HEK293T (cell line): Measurements from ENCODE around the gene SLC22A5.

ENCODE experiments used
- CTCF ChIA-PET: fragments of 350-600 bp; formaldehyde crosslinking; extraction: SDS; loops from one replicate; lab custom pipeline; 2021; ENCODE audit warnings: antibody characterized with exemption, inconsistent platforms; lab: Yijun Ruan, JAX
- POLR2A ChIA-PET: fragments of 350-600 bp; formaldehyde crosslinking; extraction: SDS; loops from one replicate; lab custom pipeline; 2020; ENCODE audit warnings: antibody characterized with exemption, inconsistent platforms; lab: Yijun Ruan, JAX
- DNase-seq: peaks from one replicate; pipeline ENCODE4 v3.0.0; 2012; ENCODE audit warnings: mixed read lengths; ENCODE audit errors: extremely low spot score
- ARNT ChIP-seq: fragments of 450-650 bp; IDR thresholded peaks from 2 replicates; pipeline ENCODE4 v1.6.1; 2017; ENCODE audit warnings: mild to moderate bottlenecking
- BHLHE40 ChIP-seq: fragments of 450-650 bp; IDR thresholded peaks from 2 replicates; pipeline ENCODE4 v1.6.1; 2016; ENCODE audit warnings: mild to moderate bottlenecking, moderate library complexity, borderline replicate concordance
- CTBP1 ChIP-seq: fragments of 450-650 bp; IDR thresholded peaks from 2 replicates; pipeline ENCODE4 v1.6.1; 2016; ENCODE audit warnings: borderline replicate concordance
- ELF4 ChIP-seq: fragments of 450-650 bp; IDR thresholded peaks from 2 replicates; pipeline ENCODE4 v1.6.1; 2017; ENCODE audit warnings: antibody characterized with exemption
- FOXA1 ChIP-seq: fragments of 450-650 bp; IDR thresholded peaks from 2 replicates; pipeline ENCODE4 v1.6.1; 2016; ENCODE audit warnings: mild to moderate bottlenecking
- FOXK2 ChIP-seq: fragments of 450-650 bp; IDR thresholded peaks from 2 replicates; pipeline ENCODE4 v1.6.1; 2016; ENCODE audit warnings: mild to moderate bottlenecking
- FOXM1 ChIP-seq: fragments of 450-650 bp; IDR thresholded peaks from 2 replicates; pipeline ENCODE4 v1.6.1; 2017; ENCODE audit warnings: mild to moderate bottlenecking, borderline replicate concordance
- HDGF ChIP-seq: fragments of 450-650 bp; IDR thresholded peaks from 2 replicates; pipeline ENCODE4 v1.6.1; 2017; ENCODE audit warnings: antibody characterized with exemption, borderline replicate concordance
- L3MBTL2 ChIP-seq: fragments of 450-650 bp; conservative IDR thresholded peaks from 2 replicates; pipeline ENCODE4 v1.6.1; 2016; ENCODE audit warnings: mild to moderate bottlenecking
- LEF1 ChIP-seq: fragments of 450-650 bp; IDR thresholded peaks from 2 replicates; pipeline ENCODE4 v1.6.1; 2017; ENCODE audit warnings: mild to moderate bottlenecking, borderline replicate concordance
- NFRKB ChIP-seq: fragments of 450-650 bp; IDR thresholded peaks from 2 replicates; pipeline ENCODE4 v1.6.1; 2016; ENCODE audit warnings: mild to moderate bottlenecking, moderate library complexity
- PKNOX1 ChIP-seq: fragments of 450-650 bp; IDR thresholded peaks from 2 replicates; pipeline ENCODE4 v1.6.1; 2016
- SP1 ChIP-seq: fragments of 450-650 bp; IDR thresholded peaks from 2 replicates; pipeline ENCODE4 v1.6.1; 2017
- SUZ12 ChIP-seq: fragments of 450-650 bp; IDR thresholded peaks from 2 replicates; pipeline ENCODE4 v1.6.1; 2016; ENCODE audit warnings: mild to moderate bottlenecking
- TARDBP ChIP-seq: fragments of 450-650 bp; IDR thresholded peaks from 2 replicates; pipeline ENCODE4 v1.6.1; 2016
- ZNF384 ChIP-seq: fragments of 450-650 bp; IDR thresholded peaks from 2 replicates; pipeline ENCODE4 v1.6.1; 2016

Gene SLC22A5

GRCh38 chr5:132419502-132420468, 50.3 kb downstream of the SLC22A5 start:
- DNase-seq, result peak; percentile 88
- TF ChIP-seq CTBP1, result no peak
- TF ChIP-seq NFRKB, result no peak
- TF ChIP-seq ZNF384, result no peak
- TF ChIP-seq LEF1, result no peak
- TF ChIP-seq PKNOX1, result no peak
- TF ChIP-seq SUZ12, result no peak
- no peak for TF ChIP-seq TARDBP
- no peak for TF ChIP-seq ELF4
- TF ChIP-seq L3MBTL2, result no peak
- TF ChIP-seq FOXK2, result no peak
- ChIA-PET POLR2A (interaction anchor here (0.7 to 1.1 kb wide), 3 partner anchors 9 to 76 kb away, joined by 3 to 5 read pairs (median 3); partner anchors contain the start of gene IRF1), CTCF (interaction anchor here (0.8 to 1.4 kb wide), 5 partner anchors 9 to 81 kb away, joined by 3 to 6 read pairs (median 4); partner anchors contain the start of gene IRF1)

- ChIA-PET POLR2A (interaction anchor here (0.7 to 1.1 kb wide), 3 partner anchors 10 to 75 kb away, joined by 3 to 5 read pairs (median 3); partner anchors contain the start of gene IRF1), CTCF (interaction anchor here (0.8 to 1.4 kb wide), 5 partner anchors 10 to 80 kb away, joined by 3 to 6 read pairs (median 4); partner anchors contain the start of gene IRF1)
- DNase-seq, result no peak
- TF ChIP-seq PKNOX1, result no peak
- no peak for TF ChIP-seq TARDBP
- TF ChIP-seq ELF4, result no peak
- no peak for TF ChIP-seq FOXA1
- no peak for TF ChIP-seq FOXM1
- no peak for TF ChIP-seq BHLHE40
- TF ChIP-seq SP1, result no peak
- no peak for TF ChIP-seq FOXK2
- TF ChIP-seq L3MBTL2, result no peak
- TF ChIP-seq NFRKB, result no peak
- no peak for TF ChIP-seq SUZ12
Measured at GRCh38 chr5:132420706-132421272, 51.3 kb downstream of the SLC22A5 start.

GRCh38 chr5:132421462-132421861, 52.0 kb downstream of the SLC22A5 start:
- DNase-seq, result no peak
- ChIA-PET POLR2A (no interaction called here), CTCF (no interaction called here)
- TF ChIP-seq TARDBP (no peak), ARNT (no peak)

- POLR2A ChIA-PET, result interaction anchor here (1.1 kb wide), 2 partner anchors 28 to 68 kb away, joined by 3 read pairs; partner anchors contain the start of gene IRF1
- CTCF ChIA-PET, result interaction anchor here (1.0 to 1.2 kb wide), 3 partner anchors 44 to 185 kb away, joined by 3 to 4 read pairs (median 3); no protein-coding TSS in a partner anchor
- TF ChIP-seq LEF1 (no peak), ZNF384 (no peak), HDGF (no peak), FOXA1 (no peak), ARNT (no peak), SUZ12 (no peak), SP1 (no peak), ELF4 (no peak), PKNOX1 (no peak), FOXK2 (no peak), CTBP1 (no peak), L3MBTL2 (no peak), BHLHE40 (no peak), TARDBP (no peak), FOXM1 (no peak)
- no peak for DNase-seq
Measured at GRCh38 chr5:132422720-132423437, 53.4 kb downstream of the SLC22A5 start.

- CTCF ChIA-PET, result interaction anchor here (1.0 to 1.2 kb wide), 3 partner anchors 44 to 185 kb away, joined by 3 to 4 read pairs (median 3); no protein-coding TSS in a partner anchor
- no peak for DNase-seq
- POLR2A ChIA-PET, result interaction anchor here (1.1 kb wide), 2 partner anchors 28 to 67 kb away, joined by 3 read pairs; partner anchors contain the start of gene IRF1
- TF ChIP-seq SP1 (no peak), HDGF (no peak), NFRKB (no peak), FOXM1 (no peak), ELF4 (no peak), TARDBP (no peak), SUZ12 (no peak), LEF1 (no peak), FOXA1 (no peak), FOXK2 (no peak), BHLHE40 (no peak), PKNOX1 (no peak), L3MBTL2 (no peak), ZNF384 (no peak), CTBP1 (no peak), ARNT (no peak)
Measured at GRCh38 chr5:132423438-132423898, 54.0 kb downstream of the SLC22A5 start.
